ENCODE measurements around the gene PLEKHM3.

Gene PLEKHM3

GRCh38 chr2:208047840-208048239, 22.5 kb upstream of the PLEKHM3 start:
- Histone ChIP-seq H3K36me3 (ENCODE audit: low read length) (no peaks in the 10 kb centered on the region), H3K79me2 (ENCODE audit: insufficient read depth, low read length) (no peaks in the 10 kb centered on the region), H3F3A (ENCODE audit: insufficient read depth) (no peaks in the 10 kb centered on the region), H4K20me1 (ENCODE audit: low read depth, low read length) (no peaks in the 10 kb centered on the region), H3K9me2 (replicated peaks; ENCODE audit: insufficient read depth, low read length) (no peaks in the 10 kb centered on the region), H3K27me3 (ENCODE audit: low read length) (no peaks in the 10 kb centered on the region), H3K27ac (ENCODE audit: low read depth, low read length) (no peak overlapping the region), H3K9ac (ENCODE audit: low read length) (no peak overlapping the region), H3K9me3 (ENCODE audit: insufficient read depth, low read length) (no peaks in the 10 kb centered on the region), H2AFZ (ENCODE audit: low read depth, low read length, severe bottlenecking) (no peak overlapping the region), H3K4me2 (ENCODE audit: low read depth, low read length, poor library complexity, severe bottlenecking) (no peak overlapping the region), H3K4me3 (ENCODE audit: insufficient read depth, low read length, poor library complexity, severe bottlenecking) (no peak overlapping the region)
- TF ChIP-seq EZH2phosphoT487 (conservative IDR thresholded peaks at IDR 0.05; ENCODE audit: low read length) = no peak
- TF ChIP-seq CTCF (IDR thresholded peaks at IDR 0.05; ENCODE audit: insufficient read depth, low read length, poor library complexity, severe bottlenecking) = no peak

GRCh38 chr2:208046686-208047085, 21.4 kb upstream of the PLEKHM3 start:
- Histone ChIP-seq H3F3A (ENCODE audit: insufficient read depth) (no peaks in the 10 kb centered on the region), H3K79me2 (ENCODE audit: insufficient read depth, low read length) (no peaks in the 10 kb centered on the region), H3K36me3 (ENCODE audit: low read length) (no peaks in the 10 kb centered on the region), H3K4me2 (ENCODE audit: low read depth, low read length, poor library complexity, severe bottlenecking) (no peak overlapping the region), H3K4me3 (ENCODE audit: insufficient read depth, low read length, poor library complexity, severe bottlenecking) (no peak overlapping the region), H3K27ac (ENCODE audit: low read depth, low read length) (no peak overlapping the region), H3K27me3 (ENCODE audit: low read length) (no peaks in the 10 kb centered on the region), H4K20me1 (ENCODE audit: low read depth, low read length) (no peaks in the 10 kb centered on the region), H3K9ac (ENCODE audit: low read length) (no peak overlapping the region), H2AFZ (ENCODE audit: low read depth, low read length, severe bottlenecking) (no peak overlapping the region), H3K9me3 (ENCODE audit: insufficient read depth, low read length) (no peaks in the 10 kb centered on the region), H3K9me2 (replicated peaks; ENCODE audit: insufficient read depth, low read length) (no peaks in the 10 kb centered on the region)
- no peak for TF ChIP-seq CTCF (IDR thresholded peaks at IDR 0.05; ENCODE audit: insufficient read depth, low read length, poor library complexity, severe bottlenecking)
- no peak for TF ChIP-seq EZH2phosphoT487 (conservative IDR thresholded peaks at IDR 0.05; ENCODE audit: low read length)

GRCh38 chr2:208042450-208042849, 17.1 kb upstream of the PLEKHM3 start:
- no peak overlapping the region for H3K27ac ChIP-seq (ENCODE audit: low read depth, low read length)
- no peaks in the 10 kb centered on the region for H3K9me2 ChIP-seq (replicated peaks; ENCODE audit: insufficient read depth, low read length)
- no peak for TF ChIP-seq CTCF (IDR thresholded peaks at IDR 0.05; ENCODE audit: insufficient read depth, low read length, poor library complexity, severe bottlenecking)
- TF ChIP-seq EZH2phosphoT487 (conservative IDR thresholded peaks at IDR 0.05; ENCODE audit: low read length) = no peak
- H3K27me3 ChIP-seq (ENCODE audit: low read length) = no peaks in the 10 kb centered on the region
- H3K9me3 ChIP-seq (ENCODE audit: insufficient read depth, low read length) = no peaks in the 10 kb centered on the region
- no peaks in the 10 kb centered on the region for H3K79me2 ChIP-seq (ENCODE audit: insufficient read depth, low read length)
- H3F3A ChIP-seq (ENCODE audit: insufficient read depth) = no peaks in the 10 kb centered on the region
- no peaks in the 10 kb centered on the region for H3K36me3 ChIP-seq (ENCODE audit: low read length)
- no peak overlapping the region for H3K9ac ChIP-seq (ENCODE audit: low read length)
- H2AFZ ChIP-seq (ENCODE audit: low read depth, low read length, severe bottlenecking) = no peak overlapping the region
- no peak overlapping the region for H3K4me3 ChIP-seq (ENCODE audit: insufficient read depth, low read length, poor library complexity, severe bottlenecking)
- H4K20me1 ChIP-seq (ENCODE audit: low read depth, low read length) = no peaks in the 10 kb centered on the region
- H3K4me2 ChIP-seq (ENCODE audit: low read depth, low read length, poor library complexity, severe bottlenecking) = no peak overlapping the region
